HL-60 (cell line): ENCODE results near the gene EXOC3L2.

Experiments used
- CTCF ChIP-seq: IDR thresholded peaks from one replicate; pipeline ENCODE4 v1.5.1; 2011; ENCODE audit warnings: low read length, control low read depth, inconsistent platforms; ENCODE audit not compliant: insufficient read depth
- GABPA ChIP-seq: IDR thresholded peaks from 2 replicates; pipeline ENCODE4 v1.6.1; 2012; ENCODE audit warnings: low read depth
- POLR2AphosphoS5 ChIP-seq: IDR thresholded peaks from 2 replicates; pipeline ENCODE4 v1.6.1; 2012; ENCODE audit warnings: low read depth
- REST ChIP-seq: IDR thresholded peaks from 2 replicates; pipeline ENCODE4 v1.6.1; 2012; ENCODE audit warnings: low read depth; ENCODE audit not compliant: insufficient replicate concordance
- SPI1 ChIP-seq: IDR thresholded peaks from 2 replicates; pipeline ENCODE4 v1.6.1; 2012; ENCODE audit warnings: low read depth, mild to moderate bottlenecking, borderline replicate concordance

GRCh38 chr19:45262570-45262969 is 17.4 kb upstream of the EXOC3L2 start:
- TF ChIP-seq REST (no peak), CTCF (no peak), POLR2AphosphoS5 (no peak), GABPA (no peak), SPI1 (no peak)
